NCI-H748 (cell line): Measurements from ENCODE around the gene C1orf210.

Experiments
- DNase-seq: peaks from one replicate; lab custom pipeline; 2025; ENCODE audit not compliant: unreplicated experiment; lab: John Stamatoyannopoulos, UW

The C1orf210 gene

GRCh38 chr1:43285269-43285990, at the start of gene C1orf210:
C1orf210 (minus strand) TSS chr1:43285581; CDS start chr1:43283270, 2,311 bp downstream.
- peak; percentile 100 for DNase-seq

DNA sequence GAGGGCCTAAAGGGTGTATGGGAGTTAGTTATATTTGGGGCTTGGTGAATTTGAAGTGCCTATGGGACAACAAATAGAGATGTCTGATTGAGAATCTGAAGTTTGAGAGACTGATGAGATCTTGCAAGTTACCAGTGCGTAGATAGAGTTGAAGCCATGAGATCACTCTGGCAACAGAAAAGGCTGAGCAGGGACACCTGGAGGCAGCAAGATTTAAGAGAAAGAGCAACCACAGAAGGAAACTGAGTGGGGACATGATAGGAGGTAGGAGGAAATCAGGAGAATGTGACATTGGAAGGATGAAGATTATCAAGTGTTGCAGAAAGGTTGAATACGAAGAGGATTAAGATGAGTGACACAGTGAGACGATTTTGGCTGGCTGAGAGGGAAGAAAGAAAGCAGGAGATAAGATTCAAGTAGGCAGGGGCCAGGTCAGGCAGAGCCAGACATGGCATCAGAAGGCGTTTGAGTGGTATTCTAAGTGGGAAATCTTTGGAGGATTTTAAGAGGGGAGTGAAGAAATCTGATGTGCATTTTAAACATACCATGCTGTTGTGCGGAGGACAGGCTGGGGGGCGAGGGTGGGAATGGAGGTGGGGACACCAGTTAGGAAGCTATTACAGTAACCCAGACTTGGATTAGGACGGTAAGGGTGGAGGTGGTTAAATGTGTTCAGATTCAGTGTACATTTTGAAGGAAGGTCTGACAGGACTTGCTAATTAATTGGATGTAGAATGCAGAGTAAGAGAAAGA, 49.2 kb upstream of the C1orf210 start:
- no peak for DNase-seq

- peak; percentile 75 for DNase-seq
These were observed 46.3 kb upstream of the C1orf210 start for GRCh38 chr1:43331688-43332087.

GRCh38 chr1:43329995-43330751, 44.8 kb upstream of the C1orf210 start:
- DNase-seq, result no peak

- no peak for DNase-seq
These were observed 42.3 kb upstream of the C1orf210 start for GRCh38 chr1:43327549-43328292.

- no peak for DNase-seq
These were observed 40.0 kb upstream of the C1orf210 start for GRCh38 chr1:43325381-43325780.

DNA sequence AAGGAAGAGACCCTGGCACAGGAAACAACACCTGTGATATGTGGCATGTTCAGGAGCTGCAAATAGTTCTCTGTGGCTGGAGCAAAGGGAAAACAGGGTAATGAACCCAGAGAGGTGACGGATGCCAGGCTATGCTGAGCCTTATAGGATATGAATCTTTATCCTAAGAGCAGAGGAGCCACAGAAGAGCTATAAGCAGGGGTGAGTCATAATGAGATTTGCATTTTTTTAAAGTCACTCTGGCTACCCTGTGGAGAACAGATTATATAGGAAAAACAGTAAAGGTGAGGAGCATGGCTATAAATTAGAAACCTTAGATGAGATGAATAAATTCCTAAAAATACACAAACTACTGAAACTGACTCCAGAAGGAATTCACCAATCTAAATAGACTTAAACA, 39.4 kb upstream of the C1orf210 start:
- no peak for DNase-seq

DNA sequence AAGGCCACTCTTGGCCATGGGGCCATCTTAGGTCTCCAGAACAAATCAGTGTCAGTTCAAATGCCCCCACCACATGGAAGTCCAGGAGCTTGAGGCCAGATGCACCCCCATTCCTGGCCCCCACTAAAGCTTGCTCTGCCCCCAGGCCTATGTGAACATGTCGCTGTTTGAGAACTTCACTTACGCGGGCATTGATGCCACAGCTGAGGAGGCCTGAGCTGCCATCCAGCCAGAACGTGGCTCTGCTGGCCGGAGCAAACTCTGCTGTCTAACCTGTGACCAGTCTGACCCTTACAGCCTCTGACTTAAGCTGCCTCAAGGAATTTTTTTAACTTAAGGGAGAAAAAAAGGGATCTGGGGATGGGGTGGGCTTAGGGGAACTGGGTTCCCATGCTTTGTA, 37.1 kb upstream of the C1orf210 start:
- no peak for DNase-seq

DNA sequence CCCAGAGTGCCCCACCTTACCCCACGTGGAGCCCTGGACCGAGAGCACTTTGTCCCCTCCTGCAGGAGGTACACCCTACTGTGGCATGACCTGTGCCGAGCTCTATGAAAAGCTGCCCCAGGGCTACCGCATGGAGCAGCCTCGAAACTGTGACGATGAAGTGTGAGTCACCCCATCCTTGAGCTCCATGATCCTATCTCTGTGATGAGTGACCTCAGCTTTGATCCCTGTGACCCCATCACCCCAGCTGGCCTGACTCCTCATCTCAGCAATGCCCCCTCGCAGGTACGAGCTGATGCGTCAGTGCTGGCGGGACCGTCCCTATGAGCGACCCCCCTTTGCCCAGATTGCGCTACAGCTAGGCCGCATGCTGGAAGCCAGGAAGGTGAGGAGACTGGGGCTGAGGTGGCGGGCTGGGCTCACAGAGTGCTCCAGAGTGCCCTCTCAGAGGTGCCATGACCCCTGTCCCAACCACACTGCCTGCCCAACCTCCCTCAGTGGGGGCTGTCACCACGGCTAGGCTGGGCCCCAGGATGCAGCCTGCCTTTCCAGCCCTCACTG, 36.0 kb upstream of the C1orf210 start:
- no peak for DNase-seq

DNA sequence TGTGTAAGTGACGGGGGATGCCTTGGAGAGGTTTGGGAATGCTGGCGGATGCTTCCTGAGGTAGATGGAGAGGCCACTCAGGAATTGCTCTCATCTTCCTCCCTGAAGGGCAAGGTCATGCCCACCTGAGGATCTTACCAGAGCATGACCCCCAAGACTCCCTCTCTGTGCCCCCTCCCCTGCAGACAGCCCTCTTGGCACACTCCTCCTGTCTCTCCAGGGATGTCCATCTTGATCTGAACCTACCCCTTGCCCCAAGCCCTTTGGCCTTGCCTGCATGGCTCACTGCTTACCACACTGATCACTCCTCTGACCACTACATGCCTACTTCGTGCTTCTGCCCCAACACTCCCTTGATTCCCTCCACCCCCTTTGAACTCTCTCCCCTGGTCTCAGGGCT, 34.4 kb upstream of the C1orf210 start:
- DNase-seq, result no peak

DNA sequence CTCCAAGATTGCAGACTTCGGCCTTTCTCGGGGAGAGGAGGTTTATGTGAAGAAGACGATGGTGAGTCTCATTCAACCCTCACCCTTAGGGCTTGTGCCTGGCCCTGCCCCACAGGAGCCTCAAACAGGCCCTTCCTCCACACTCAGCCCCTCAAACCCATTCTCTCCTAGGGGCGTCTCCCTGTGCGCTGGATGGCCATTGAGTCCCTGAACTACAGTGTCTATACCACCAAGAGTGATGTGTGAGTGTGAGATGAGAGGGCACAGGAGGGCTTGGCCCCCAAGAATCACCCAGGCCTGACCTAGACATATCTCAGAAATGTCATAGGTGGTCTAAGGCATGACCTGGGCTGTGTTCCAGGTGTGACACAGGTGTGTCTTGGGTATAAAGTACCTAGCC, 33.9 kb upstream of the C1orf210 start:
- DNase-seq, result no peak

GRCh38 chr1:43318831-43319230, 33.5 kb upstream of the C1orf210 start:
- DNase-seq, result no peak

DNA sequence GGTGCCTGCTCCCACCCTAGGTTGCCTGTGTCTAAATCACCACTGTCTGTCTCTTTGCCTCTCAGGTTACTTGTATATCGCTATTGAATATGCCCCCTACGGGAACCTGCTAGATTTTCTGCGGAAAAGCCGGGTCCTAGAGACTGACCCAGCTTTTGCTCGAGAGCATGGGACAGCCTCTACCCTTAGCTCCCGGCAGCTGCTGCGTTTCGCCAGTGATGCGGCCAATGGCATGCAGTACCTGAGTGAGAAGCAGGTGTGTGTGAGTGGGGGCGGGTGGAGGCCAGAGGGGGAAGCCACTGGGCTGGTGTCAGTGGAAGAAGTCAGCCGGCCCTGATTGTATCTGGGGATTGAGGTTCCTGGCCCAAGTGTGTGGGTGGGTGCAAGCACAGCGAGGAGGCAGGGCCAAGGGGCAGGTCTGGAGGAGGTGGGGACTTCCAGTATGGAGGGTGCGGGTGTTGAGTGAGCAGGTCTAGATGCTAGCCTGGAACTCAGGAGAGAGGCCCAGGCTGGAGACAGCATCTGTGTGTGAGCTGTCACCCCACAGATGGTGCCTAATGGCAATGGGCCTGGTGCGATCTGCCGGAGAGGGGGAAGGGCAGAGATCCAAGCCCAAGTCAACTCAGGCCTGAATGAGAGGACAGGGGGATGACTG, 32.6 kb upstream of the C1orf210 start:
- DNase-seq, result no peak

DNA sequence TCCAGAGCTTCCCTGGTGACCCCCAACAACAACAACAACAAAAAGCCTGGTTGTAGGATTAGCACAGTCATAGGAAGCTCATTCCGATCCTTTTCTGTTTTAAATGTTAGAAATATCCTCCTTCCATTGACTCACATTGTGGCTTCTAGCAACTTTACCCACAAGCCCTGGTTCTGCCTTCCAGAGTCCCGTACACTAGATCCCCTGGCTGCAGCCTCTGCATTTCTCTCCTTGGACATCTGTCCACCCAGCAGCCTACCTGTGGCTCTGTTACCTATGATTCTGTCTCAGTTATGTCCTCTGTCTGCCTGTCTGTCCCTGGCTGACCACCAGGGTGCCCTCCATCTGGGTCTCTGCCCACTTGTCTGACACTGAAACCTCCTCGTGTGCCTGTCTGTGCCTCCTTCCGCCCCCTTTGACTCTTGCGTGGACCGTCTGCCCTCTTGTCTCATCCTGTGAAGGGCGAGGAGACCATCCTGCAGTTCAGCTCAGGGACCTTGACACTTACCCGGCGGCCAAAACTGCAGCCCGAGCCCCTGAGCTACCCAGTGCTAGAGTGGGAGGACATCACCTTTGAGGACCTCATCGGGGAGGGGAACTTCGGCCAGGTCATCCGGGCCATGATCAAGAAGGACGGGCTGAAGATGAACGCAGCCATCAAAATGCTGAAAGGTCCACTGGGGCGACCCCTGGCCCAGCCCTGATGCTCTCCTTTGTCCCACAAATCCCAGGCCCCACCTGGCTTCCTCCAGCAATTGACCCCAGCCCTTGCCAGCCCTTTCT, 31.5 kb upstream of the C1orf210 start:
- DNase-seq, result no peak

- DNase-seq, result no peak
These were observed 30.8 kb upstream of the C1orf210 start for GRCh38 chr1:43315963-43316737.

GRCh38 chr1:43315481-43315880, 30.1 kb upstream of the C1orf210 start:
- DNase-seq, result no peak

- no peak for DNase-seq
These were observed 28.9 kb upstream of the C1orf210 start for GRCh38 chr1:43314233-43314632.

DNA sequence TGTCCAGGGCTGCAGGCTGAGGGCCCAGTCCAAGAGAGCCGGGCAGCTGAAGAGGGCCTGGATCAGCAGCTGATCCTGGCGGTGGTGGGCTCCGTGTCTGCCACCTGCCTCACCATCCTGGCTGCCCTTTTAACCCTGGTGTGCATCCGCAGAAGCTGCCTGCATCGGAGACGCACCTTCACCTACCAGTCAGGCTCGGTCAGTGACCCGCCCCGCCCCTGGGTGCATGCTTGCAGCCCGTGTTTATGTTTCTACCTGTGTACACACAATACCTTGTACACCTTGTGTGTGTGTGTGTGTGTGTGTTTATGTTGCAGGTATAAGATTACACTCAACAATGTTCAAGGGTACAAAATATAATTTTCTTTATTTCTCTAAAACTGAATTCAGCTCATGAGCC, 28.4 kb upstream of the C1orf210 start:
- no peak for DNase-seq
